BLaER1 treated with 17β-estradiol and CSF1 and Interleukin-3, amounts not matched to agents 10 nM and 100 nM (cell line): Measurements from ENCODE around the gene MTHFD1L.
A peak's percentile ranks its signal among the peaks of the same experiment; 100 is the strongest.

Experiments
- H3K27ac ChIP-seq, 11 experiments: shearing (Covaris generic); formaldehyde crosslinking; 2 replicates each; pipeline ENCODE4 v1.8.1; 2022
- H3K27me3 ChIP-seq, 11 experiments: shearing (Covaris generic); formaldehyde crosslinking; 2 replicates each; pipeline ENCODE4 v1.8.1; 2022
- H3K36me3 ChIP-seq, 11 experiments: shearing (Covaris generic); formaldehyde crosslinking; 2 replicates each; pipeline ENCODE4 v1.8.1; 2022
- H3K4me1 ChIP-seq, 10 experiments: shearing (Covaris generic); formaldehyde crosslinking; 2 replicates each; pipeline ENCODE4 v1.8.1; 2022
- H3K4me2 ChIP-seq, 11 experiments: shearing (Covaris generic); formaldehyde crosslinking; 2 replicates each; pipeline ENCODE4 v1.8.1; 2022
- H3K4me3 ChIP-seq, 10 experiments: shearing (Covaris generic); formaldehyde crosslinking; 2 replicates each; pipeline ENCODE4 v1.8.1; 2022
- H3K9ac ChIP-seq, 11 experiments: shearing (Covaris generic); formaldehyde crosslinking; 2 replicates each; pipeline ENCODE4 v1.8.1; 2022
- H3K9me3 ChIP-seq, 11 experiments: shearing (Covaris generic); formaldehyde crosslinking; replicated peaks in 1 of 11; 2 replicates each; pipeline ENCODE4 v1.8.1; 2022
- H4K20me1 ChIP-seq, 11 experiments: shearing (Covaris generic); formaldehyde crosslinking; 2 replicates each; pipeline ENCODE4 v1.8.1; 2022
- Cebpa-rat ChIP-seq, 11 experiments: shearing (Covaris generic); IDR thresholded peaks; 2 replicates each; pipeline ENCODE4 v1.8.1; 2022

The MTHFD1L gene

DNA sequence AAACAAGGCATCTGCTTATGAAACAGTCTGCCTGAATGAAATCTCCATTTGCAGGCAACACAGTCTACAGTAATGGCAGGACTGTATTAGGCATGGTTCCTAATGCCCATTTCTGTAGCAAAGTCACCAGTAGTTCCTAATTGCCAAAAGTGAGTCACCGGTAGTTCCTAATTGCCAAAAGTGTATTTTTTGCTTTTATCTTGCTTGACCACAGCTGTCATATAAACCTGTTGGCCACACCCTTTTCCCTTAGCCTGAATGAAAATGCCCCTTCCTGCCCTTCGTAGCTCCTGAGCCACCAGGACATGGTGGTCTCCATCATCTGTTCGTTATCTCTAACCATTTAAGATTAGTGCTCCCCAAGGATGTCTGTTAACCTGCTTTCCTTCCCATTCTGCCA lies 34.5 kb downstream of the MTHFD1L start:
- H3K9me3 ChIP-seq: no peaks in the 10 kb centered on the region
- H3K27ac ChIP-seq: no peak overlapping the region
- no peak overlapping the region for H3K4me3 ChIP-seq
- H3K4me1 ChIP-seq: peaks cover 16 to 50% (median 31%) of the 10 kb centered on the region in 10 experiments
- no peaks in the 10 kb centered on the region for H3K27me3 ChIP-seq
- no peak for TF ChIP-seq Cebpa-rat (IDR thresholded peaks at IDR 0.05)
- peaks cover 5 to 95% (median 79%) of the 10 kb centered on the region in 11 experiments for H3K36me3 ChIP-seq
- H4K20me1 ChIP-seq: peaks cover 0 to 74% (median 31%) of the 10 kb centered on the region in 11 experiments; a peak in 16 of 22 replicates
- H3K9ac ChIP-seq: no peak overlapping the region
- no peak overlapping the region for H3K4me2 ChIP-seq

DNA sequence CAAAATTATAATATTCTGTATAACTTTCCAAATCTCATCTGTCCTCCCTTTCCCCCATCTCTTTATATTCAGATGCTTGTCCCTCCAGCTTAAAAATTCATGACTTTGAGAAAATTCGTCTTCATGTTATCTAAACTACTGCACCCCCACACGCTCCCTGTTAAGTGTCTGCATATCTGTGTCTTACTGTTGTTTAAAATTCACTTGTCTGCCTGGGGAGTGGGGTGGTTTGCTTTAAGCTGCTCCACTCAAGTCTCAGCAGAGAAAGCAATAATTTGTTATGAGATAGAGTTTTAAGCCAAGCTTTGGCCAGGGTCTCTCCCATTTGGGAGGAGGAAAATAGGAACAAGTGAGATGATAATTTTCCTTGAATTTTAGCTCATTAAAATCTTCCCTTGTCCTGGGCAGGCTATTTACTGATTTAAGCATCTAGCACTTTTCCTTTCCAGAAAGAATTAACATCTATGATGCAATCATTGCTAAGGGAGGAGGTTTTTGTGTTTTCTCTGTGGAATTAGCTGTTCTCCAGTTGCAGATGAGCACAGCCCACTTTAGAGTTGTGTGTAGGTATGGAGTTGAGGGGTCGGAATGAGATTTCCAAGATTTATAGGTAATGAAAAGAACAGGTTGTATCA lies 36.8 kb downstream of the MTHFD1L start:
- no peaks in the 10 kb centered on the region for H3K9me3 ChIP-seq
- TF ChIP-seq Cebpa-rat (IDR thresholded peaks at IDR 0.05): peak in 4 of 11 experiments; percentile 9 to 67 (median 51); a peak in 4 of 22 replicates
- no peak overlapping the region for H3K4me3 ChIP-seq
- H4K20me1 ChIP-seq: peaks cover 0 to 65% (median 12%) of the 10 kb centered on the region in 11 experiments; a peak in 13 of 22 replicates
- no peaks in the 10 kb centered on the region for H3K27me3 ChIP-seq
- peaks cover 27 to 100% (median 83%) of the 10 kb centered on the region in 11 experiments for H3K36me3 ChIP-seq
- no peak overlapping the region for H3K4me2 ChIP-seq
- H3K4me1 ChIP-seq: peaks cover 7 to 27% (median 22%) of the 10 kb centered on the region in 10 experiments; a peak in 18 of 20 replicates
- no peak overlapping the region for H3K9ac ChIP-seq
- no peak overlapping the region for H3K27ac ChIP-seq

DNA sequence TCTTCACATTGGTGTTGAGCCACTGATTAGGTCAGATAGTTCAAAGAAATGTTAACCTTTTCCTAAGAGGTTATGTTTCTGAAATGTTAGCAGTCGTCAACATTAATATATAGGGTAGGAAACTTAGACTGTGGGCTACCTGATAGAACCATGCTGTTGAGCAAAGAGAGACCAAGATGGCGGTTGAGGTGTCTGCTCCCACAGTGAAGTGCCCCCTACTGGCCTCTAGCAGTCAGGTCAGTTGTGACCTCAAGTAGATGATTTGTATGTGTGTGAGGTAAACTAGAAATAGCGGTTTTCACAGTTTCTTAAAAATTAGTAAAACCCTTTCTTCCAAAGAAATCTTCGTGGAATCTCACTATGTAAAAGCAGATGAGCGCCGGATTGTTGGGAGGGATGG lies 40.3 kb downstream of the MTHFD1L start:
- Histone ChIP-seq H3K27me3 (no peaks in the 10 kb centered on the region), H3K4me1 (peaks cover 0 to 23% (median 11%) of the 10 kb centered on the region in 10 experiments; a peak in 11 of 20 replicates), H3K9me3 (peaks cover 0 to 6% (median 0%) of the 10 kb centered on the region in 11 experiments; a peak in 2 of 22 replicates), H3K4me2 (no peak overlapping the region), H3K9ac (no peak overlapping the region), H3K36me3 (peaks cover 55 to 100% (median 85%) of the 10 kb centered on the region in 11 experiments), H3K4me3 (no peak overlapping the region), H3K27ac (no peak overlapping the region), H4K20me1 (peaks cover 0 to 60% (median 0%) of the 10 kb centered on the region in 11 experiments; a peak in 6 of 22 replicates)
- no peak for TF ChIP-seq Cebpa-rat (IDR thresholded peaks at IDR 0.05)

DNA sequence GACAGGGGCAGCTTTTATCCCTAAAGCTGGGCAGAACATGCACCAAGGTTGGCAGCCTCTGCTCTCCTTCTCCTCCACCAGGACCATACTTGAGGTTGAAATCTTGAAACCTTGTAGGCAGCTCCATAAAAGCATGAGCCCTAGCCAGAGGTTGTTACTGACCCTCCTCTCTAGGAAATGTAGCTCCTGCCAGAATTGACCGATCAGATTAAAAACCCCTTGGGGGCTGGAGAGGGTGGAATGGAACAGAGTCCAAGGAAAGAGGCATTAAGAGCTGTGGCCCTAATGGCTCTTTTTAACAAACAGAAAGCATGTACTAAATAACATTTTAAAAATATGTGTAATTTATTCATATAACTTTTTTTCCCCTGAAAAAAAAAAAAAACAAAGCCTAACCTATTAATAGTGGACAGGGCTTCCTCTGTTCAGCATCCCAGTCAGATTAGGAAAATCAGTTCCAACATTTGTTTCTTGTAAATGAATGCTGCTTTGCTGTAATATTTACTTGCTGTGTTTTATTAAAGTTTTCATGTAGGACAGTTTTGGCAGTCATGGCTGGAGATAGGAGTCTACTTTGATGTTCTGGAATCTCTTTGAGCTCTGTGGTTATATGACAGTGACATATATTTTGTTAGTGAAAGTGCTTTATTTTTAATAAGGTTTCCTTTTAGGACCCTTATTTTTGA lies 41.3 kb downstream of the MTHFD1L start:
- TF ChIP-seq Cebpa-rat (IDR thresholded peaks at IDR 0.05): no peak
- H3K36me3 ChIP-seq: peaks cover 62 to 100% (median 88%) of the 10 kb centered on the region in 11 experiments
- no peak overlapping the region for H3K4me2 ChIP-seq
- H3K4me3 ChIP-seq: no peak overlapping the region
- no peaks in the 10 kb centered on the region for H3K27me3 ChIP-seq
- H3K27ac ChIP-seq: no peak overlapping the region
- H3K9me3 ChIP-seq: peaks cover 0 to 10% (median 4%) of the 10 kb centered on the region in 11 experiments; a peak in 4 of 22 replicates
- H3K4me1 ChIP-seq: peaks cover 0 to 23% (median 11%) of the 10 kb centered on the region in 10 experiments; a peak in 11 of 20 replicates
- no peak overlapping the region for H3K9ac ChIP-seq
- H4K20me1 ChIP-seq: peaks cover 0 to 65% (median 0%) of the 10 kb centered on the region in 11 experiments; a peak in 6 of 22 replicates

DNA sequence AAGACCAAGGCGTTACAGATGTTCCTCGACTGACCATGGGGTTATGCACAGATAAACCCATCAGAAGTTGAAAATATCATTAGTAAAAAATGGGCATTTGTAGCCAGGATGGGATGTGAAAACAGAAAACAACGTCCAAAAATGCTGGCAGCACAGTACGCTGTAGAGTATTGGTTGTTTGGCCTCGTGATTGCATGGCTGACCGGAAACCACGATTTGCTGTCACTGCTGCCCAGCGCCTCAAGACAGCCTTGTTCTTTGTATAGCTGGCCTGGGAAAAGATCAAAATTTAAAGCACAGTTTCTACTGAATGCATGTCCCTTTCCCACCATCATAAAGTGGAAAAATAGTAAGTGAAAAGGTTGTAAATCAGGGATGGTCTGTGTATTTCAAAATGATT lies 41.9 kb downstream of the MTHFD1L start:
- Histone ChIP-seq H3K4me2 (no peak overlapping the region), H3K36me3 (peaks cover 68 to 100% (median 93%) of the 10 kb centered on the region in 11 experiments), H3K4me1 (peaks cover 0 to 20% (median 11%) of the 10 kb centered on the region in 10 experiments; a peak in 11 of 20 replicates), H3K27ac (no peak overlapping the region), H3K9ac (no peak overlapping the region), H3K9me3 (peaks cover 0 to 10% (median 4%) of the 10 kb centered on the region in 11 experiments; a peak in 4 of 22 replicates), H3K4me3 (no peak overlapping the region), H3K27me3 (no peaks in the 10 kb centered on the region), H4K20me1 (peaks cover 0 to 68% (median 0%) of the 10 kb centered on the region in 11 experiments; a peak in 6 of 22 replicates)
- TF ChIP-seq Cebpa-rat (IDR thresholded peaks at IDR 0.05): no peak

DNA sequence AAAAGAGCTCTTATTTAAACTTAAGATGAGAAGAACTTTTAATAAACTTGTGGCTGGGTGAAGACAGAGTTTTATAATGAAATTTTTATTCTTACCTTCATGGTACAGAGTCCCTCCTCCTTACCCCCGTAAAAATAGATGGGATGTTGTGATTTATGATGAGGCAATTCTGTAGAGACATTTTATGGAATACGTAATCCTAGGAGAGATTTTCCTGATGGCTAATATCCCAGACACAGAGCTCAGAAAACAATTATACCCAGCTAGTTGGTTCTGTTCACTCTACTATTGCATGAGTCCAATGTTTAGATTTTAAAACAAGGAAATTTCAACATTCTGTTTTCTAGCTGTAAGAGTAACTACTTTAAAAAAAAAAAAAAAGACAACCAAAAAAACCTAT lies 43.4 kb downstream of the MTHFD1L start:
- H3K9ac ChIP-seq: no peak overlapping the region
- H3K4me3 ChIP-seq: no peak overlapping the region
- H3K4me2 ChIP-seq: no peak overlapping the region
- peaks cover 0 to 5% (median 3%) of the 10 kb centered on the region in 10 experiments; a peak in 9 of 20 replicates for H3K4me1 ChIP-seq
- peaks cover 84 to 100% (median 97%) of the 10 kb centered on the region in 11 experiments for H3K36me3 ChIP-seq
- no peaks in the 10 kb centered on the region for H3K27me3 ChIP-seq
- no peak overlapping the region for H3K27ac ChIP-seq
- peaks cover 0 to 68% (median 0%) of the 10 kb centered on the region in 11 experiments; a peak in 6 of 22 replicates for H4K20me1 ChIP-seq
- H3K9me3 ChIP-seq: peaks cover 0 to 10% (median 4%) of the 10 kb centered on the region in 11 experiments; a peak in 4 of 22 replicates
- TF ChIP-seq Cebpa-rat (IDR thresholded peaks at IDR 0.05): no peak

DNA sequence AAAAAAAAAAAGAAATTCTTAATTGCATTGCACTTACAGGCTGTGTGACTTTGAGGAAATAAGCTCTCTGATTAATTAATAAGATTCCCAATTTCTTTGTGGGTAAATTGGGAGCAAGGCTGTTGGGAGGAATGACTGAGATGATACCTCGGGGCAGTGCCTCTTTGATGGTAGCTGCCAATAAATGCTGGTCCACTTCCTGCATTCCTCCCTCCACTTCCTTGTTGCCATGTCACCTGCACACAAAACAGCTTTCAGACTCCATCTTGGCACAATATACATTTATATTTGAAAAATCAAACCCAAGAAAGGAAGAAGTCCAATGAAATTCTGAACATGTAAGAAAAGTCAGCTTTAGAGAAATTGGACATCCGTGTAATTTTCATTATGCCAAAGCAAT lies 45.1 kb downstream of the MTHFD1L start:
- Histone ChIP-seq H3K4me2 (no peak overlapping the region), H3K9me3 (peaks cover 0 to 10% (median 4%) of the 10 kb centered on the region in 11 experiments; a peak in 4 of 22 replicates), H3K4me1 (no peaks in the 10 kb centered on the region; a peak in 1 of 20 replicates), H3K27ac (no peak overlapping the region), H3K27me3 (no peaks in the 10 kb centered on the region), H3K9ac (no peak overlapping the region), H3K4me3 (no peak overlapping the region), H3K36me3 (peaks cover 87 to 100% (median 97%) of the 10 kb centered on the region in 11 experiments), H4K20me1 (peaks cover 0 to 75% (median 0%) of the 10 kb centered on the region in 11 experiments; a peak in 6 of 22 replicates)
- no peak for TF ChIP-seq Cebpa-rat (IDR thresholded peaks at IDR 0.05)

DNA sequence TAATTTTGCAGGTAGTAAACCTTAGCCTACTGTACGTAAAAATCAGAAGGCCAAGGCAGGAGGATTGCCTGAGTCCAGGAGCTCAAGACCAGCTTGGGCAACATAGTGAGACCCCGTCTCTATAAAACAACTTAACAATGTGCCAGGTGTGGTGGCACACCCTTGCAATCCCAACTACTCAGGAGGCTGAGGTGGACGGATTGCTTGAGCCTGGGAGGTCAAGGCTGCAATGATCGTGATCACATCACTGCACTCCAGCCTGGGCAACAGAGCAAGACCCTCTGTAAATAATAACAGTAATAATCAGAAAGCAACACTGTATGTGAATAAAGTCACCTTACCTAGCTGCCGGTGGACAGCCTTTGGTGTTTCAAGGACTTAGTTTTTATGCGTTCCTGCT lies 48.9 kb downstream of the MTHFD1L start:
- Histone ChIP-seq H3K4me1 (no peaks in the 10 kb centered on the region; a peak in 1 of 20 replicates), H3K9ac (no peak overlapping the region), H3K27ac (no peak overlapping the region), H4K20me1 (peaks cover 0 to 70% (median 0%) of the 10 kb centered on the region in 11 experiments; a peak in 4 of 22 replicates), H3K4me3 (no peak overlapping the region), H3K36me3 (peaks cover 75 to 100% (median 93%) of the 10 kb centered on the region in 11 experiments), H3K27me3 (no peaks in the 10 kb centered on the region), H3K9me3 (peaks cover 0 to 10% (median 4%) of the 10 kb centered on the region in 11 experiments; a peak in 4 of 22 replicates), H3K4me2 (no peak overlapping the region)
- no peak for TF ChIP-seq Cebpa-rat (IDR thresholded peaks at IDR 0.05)
